SIG-M5 treated with dmso at 0.1 percent for 504 hours (cell line): Measurements from ENCODE around the gene ZNF438.

Source experiments
- DNase-seq: peaks from one replicate; lab custom pipeline; 2025; ENCODE audit not compliant: unreplicated experiment; lab: John Stamatoyannopoulos, UW

Gene ZNF438

DNA sequence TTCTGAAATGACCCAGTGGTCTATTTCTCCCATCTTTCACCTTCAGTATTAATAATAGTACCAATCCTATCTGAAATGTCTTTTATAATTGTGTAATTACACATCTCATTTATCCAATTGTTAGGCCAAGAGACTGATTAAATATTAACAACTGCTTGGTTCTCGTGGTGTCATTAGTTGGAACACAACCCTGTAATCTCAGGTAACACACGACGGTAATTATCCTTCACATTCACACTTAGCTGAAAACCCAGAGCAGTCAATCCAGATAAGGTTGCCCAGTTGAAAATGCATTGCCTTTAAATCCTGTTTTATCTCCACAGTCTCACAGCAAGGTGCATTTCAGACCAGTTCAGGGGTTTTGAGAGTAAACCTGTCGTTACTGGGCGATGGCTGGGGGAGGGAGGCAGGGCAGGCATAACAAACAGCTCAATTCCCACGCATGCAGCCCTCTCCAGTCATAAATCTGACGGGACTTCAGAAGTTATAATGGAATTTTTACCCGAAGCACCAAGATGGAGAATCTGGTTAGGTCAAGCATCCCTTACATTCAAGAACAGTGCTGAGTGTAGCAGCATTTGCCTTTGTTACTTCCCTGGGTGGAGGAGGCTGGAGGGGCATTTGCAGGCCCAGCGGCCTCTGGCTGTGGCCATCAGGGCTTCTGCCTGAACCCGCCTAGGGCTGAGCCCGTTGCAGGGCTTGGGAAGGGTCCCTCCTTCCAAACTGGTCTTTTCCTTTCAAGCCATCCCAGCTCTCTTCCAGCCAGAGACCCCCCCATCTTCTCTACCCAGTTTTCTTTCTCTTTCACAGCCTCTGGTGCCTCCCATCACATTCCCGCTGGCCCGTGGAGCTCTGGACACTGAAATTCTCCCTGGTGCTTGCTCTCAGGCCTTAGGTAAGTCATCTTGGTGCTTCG is 201.1 kb downstream of the ZNF438 start:
- DNase-seq: no peak

- DNase-seq: no peak
Measured at GRCh38 chr10:30829901-30830300, 201.8 kb downstream of the ZNF438 start.

DNA sequence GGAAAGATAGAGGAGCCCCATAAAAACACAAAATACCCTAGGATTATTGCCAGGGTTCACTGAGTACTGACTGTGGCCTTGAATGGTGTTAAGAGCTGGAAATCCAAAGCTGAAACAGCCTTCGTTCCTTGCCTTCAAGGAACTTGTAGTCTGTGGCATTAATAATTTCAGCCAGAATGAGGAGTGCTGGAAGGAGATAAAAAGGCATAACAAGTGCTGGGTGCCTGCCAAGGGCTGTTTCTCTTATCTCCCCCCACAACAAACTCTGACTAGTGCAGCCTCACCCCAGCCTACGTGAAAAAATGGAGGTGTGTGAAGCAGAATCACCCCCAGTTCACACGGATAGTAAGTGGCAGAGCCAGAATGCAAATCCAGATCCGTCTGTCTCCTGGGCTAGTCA is 203.0 kb downstream of the ZNF438 start:
- DNase-seq: no peak

DNA sequence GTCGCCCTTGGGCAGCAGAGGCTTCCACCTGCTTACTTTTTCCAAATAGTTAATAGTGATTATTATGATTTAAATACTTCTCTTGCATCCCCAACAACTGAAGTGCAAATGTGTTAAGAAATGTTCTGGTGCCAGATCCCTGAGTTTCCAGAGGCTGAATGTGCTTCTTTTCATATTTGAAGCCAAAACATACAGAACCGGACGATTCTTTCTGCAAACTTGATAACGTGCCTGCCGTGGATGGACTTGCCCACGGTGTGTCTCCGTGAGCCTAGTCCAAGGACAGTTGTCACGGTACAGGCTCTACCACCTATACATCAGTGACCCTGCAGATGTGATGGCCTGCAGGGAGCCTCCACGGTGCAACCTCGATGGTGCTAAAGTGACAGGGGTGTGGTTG is 203.5 kb downstream of the ZNF438 start:
- DNase-seq: no peak

DNA sequence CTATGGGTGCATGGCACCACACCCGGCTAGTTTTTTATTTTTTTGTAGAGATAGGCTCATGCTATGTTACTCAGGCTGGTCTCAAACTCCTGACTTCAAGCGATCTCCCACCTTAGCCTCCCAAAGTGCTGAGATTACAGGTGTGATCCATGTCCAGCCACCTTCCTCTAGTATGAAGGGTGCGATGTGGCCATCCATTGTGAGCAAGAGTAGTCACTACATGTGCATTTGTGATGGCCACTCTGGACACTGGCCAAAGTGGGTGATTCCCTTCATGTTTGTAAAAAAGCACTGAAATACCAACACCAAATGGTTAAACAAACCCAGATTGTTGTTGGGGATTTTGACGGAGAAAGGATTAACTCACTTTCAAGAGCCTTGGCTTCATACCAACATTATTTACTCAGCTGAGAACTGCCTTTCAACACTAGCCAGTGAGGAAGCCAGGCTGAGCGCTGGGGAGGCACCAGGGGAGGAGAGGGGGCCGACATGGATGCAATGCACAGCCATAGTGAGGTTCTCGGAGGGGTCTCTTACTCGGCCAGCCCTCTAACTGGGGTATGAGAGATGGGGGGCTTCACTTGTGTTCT is 204.0 kb downstream of the ZNF438 start:
- DNase-seq: no peak

GRCh38 chr10:30826679-30827078 is 205.0 kb downstream of the ZNF438 start:
- DNase-seq: no peak

GRCh38 chr10:30825495-30825894 is 206.2 kb downstream of the ZNF438 start:
- no peak for DNase-seq

DNA sequence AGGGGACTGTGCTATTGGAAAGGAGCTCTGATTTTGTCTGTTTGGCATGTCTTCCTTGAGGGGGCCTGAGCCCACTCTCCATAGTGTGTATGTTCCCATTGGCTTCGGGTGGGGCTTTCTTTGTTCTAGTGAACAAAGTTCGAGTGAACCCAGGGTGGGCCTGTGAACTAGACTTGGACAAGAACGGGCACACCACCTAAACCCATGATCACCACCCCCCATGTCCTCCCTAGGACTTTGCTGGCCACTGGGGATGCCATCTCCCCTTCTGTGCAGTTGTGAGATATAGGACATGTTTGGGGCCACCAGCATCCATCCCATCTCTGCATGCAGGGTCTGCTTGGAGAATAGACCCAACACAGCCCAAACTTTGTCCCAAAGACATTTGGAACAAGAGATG is 206.6 kb downstream of the ZNF438 start:
- DNase-seq: no peak

DNA sequence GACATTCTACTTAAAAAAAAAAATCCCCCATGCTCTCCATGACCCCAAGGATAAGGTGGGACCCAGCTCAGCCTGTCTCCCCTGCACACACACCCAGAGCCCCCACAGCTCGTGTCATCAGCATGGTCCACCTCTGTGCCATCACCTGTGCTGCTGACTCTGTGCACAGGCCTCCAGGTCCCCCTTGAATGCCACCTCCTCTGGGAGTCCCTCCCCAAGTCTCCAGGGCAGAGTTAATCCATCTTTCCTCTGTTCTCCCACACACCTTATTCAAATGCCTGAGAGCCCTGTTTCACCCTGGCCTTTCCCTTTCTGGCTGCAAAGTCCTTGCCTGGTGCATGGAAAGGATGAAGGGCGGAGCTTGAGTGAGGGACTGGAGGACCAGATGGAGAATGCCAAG is 208.0 kb downstream of the ZNF438 start:
- no peak for DNase-seq

DNA sequence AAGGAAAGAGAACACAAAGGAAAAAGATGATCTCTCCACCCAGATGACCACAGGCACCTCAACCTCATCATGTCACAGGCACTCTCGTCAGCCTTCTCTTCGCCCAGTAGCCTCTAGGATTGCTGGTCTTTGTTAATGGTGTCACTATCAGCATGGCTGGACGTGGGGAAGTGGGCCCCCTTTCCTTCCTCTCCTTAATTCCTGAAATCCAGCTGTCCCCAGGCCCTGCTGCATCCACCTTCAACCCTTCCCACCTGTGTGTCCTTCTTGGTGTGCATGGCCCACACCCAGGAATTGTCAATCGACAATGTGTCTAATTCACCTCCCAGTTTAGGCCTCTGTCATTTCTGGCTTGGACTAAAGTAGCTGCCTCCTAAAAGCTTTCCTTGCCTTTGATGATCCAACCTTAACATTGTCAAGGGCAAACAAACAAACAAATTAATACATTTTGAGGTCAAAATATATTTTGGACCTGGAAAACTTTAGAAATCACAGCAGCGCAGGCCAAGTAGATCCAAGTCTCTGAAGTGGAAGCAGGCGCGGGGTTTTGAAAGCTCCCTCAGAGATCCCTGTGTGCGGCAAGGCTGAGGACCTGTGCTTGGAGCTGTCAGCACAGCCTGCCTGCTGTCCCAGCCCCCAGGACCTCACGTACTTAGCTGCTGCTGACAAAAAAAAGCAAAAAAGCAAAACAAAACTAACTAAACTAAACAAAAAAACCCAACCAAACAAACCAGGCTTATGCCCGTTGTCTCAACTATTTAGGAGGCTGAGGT is 208.8 kb downstream of the ZNF438 start:
- DNase-seq: no peak

DNA sequence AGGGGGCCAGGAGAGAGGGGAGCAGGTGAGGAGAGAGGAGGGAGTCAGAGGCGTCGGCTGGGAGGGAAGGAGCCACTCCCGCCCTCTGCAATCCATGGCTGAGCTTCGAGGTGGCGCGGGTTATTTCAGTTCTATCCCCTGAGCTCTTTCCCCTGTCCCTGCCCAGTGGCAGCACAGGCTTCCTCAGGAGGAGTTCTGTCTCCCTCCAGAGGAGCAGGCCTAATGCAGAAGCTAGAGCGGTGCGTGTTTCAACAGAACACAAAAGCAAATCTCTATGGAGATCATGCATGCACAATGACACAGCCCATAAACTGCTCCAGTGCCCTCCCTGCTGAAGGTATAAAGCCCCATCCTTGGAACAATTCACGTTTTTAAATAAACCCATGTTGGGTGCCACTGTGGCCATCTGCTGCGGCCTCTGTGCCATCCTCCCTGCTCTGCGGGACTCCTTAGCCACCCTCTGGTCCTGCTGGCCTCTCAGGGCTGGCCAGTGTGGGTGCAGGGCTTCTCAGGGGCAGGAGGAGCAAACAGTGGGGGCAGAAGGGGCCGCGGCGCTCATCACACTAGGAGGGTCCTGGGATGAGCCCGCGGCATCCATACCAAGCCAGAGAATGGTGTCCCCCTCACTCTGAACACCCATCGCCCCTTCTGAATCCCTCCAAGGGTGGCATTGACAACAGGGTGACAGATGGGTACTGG is 209.5 kb downstream of the ZNF438 start:
- DNase-seq: no peak

DNA sequence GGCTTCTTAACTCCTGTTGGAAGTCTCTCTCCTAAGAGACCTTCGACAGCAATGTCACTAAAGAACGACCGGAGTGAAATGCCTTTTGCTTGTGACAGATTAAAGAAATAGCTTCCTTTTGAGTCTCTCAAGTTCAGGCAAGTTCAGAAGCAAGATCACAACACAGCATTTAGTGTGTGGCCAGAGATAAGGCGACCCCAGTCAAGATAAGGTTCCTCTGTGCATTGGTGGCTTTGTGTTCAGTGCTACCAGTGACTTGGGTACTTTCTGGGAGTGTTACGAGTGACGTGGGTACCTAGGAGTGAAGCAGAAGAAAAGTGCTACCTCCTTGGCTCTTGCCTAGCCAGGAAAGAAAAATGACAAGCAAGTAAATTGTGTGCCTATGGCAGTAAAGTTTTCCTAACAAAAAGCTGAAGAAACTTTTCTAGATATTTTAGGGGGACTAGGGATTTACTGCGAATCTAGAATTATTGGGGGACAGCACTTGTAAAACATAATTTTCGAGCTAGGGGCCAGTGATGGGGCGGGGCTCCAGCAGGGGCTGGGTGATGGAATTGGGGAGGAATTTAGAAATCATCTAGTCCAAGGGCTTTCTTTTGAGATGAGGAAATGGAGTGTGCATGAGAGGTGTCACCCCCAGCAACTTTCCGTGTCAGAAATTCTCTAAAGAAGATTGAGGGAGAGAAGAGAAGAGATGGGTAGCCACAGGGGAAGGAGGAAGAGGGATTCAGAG is 210.2 kb downstream of the ZNF438 start:
- no peak for DNase-seq

DNA sequence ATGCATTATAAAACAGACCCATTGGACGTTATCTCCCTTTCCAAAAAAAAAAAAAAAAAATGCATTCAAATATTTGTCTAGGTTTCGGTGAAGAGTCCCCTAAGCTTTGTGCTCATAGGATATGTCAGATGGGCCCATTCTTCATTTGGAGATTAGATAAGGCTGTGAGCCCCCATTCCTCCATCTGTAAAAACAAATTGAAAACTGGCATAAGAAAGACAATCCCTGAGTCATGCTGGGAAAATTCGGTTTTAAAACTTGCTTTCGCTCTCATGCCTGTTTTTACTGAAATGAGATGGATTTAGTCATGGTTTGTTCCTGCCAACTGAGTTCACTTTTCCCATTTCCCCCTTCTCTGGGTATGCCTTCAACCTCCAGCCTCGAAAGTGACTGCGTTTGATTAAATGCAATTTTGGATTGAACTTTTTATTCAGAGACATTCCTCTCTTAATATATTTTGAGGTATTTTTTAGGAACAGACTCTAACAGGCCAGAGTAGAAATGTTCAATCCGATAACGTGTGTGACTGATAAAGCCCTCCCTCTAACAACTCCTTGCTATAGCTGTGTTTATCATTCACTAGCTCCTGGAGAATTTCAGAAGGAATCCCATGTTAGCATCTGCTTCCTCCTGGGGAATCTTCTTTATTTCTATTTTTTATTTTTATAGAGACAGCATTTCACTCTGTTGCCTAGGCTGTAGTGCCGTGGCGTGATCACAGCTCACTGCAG is 211.2 kb downstream of the ZNF438 start:
- DNase-seq: no peak

GRCh38 chr10:30819341-30820181 is 212.1 kb downstream of the ZNF438 start:
- DNase-seq: no peak

DNA sequence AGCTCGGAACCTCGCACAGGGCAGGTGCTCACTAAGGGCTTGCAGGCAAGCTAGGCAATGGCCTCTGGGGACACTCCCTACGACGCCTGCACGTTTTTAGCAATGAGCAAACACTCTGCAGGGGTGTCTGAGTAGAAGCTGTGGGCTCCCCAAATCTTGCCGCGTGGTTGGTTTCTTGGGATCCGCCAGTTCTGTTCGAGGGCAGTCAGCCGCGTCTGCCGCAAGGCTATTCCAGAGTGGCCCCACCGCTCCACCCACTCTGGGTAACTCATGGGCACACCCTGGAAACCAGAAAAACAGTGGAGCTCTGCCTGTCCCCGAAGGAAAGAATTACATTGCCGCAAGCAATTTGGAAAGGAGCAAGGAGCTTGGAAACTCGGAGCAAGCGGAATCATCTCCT is 212.8 kb downstream of the ZNF438 start:
- DNase-seq: no peak

DNA sequence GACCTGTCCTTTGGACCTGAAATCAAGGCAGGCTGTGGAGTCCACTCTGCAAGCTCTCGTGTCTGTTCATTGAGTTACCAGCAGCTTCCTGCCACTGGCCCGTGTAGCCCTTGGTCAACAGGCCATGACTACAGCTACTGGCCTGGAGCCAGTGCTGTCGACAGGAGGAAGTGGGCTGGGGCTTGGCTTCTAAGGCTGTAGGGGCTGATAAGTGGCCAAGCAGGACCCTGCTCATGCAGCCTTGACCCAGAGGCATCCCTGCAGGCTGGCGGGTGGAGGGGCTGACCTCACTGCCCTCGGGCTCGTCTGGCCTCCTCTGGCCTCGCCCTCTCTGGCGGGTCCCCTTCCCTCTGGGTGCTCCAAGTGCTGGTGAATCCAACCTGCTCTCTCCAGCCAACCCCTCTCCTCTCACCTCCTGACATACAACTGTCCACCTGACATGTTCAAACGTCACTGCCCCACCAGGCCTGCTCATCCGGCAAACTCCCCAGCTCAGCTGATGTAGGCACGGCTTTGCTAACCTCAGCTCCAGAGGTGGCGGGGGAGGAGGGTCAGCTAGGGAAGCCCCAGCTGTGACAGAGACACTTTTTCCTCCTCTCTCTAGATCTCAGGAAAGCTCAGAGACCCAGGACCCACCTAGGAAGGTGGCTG is 213.5 kb downstream of the ZNF438 start:
- no peak for DNase-seq

GRCh38 chr10:30817541-30817940 is 214.1 kb downstream of the ZNF438 start:
- no peak for DNase-seq

- no peak for DNase-seq
Measured at GRCh38 chr10:30816820-30817171, 214.9 kb downstream of the ZNF438 start.
